Measurements from ENCODE around the gene SLC7A9.

SLC7A9 gene

DNA sequence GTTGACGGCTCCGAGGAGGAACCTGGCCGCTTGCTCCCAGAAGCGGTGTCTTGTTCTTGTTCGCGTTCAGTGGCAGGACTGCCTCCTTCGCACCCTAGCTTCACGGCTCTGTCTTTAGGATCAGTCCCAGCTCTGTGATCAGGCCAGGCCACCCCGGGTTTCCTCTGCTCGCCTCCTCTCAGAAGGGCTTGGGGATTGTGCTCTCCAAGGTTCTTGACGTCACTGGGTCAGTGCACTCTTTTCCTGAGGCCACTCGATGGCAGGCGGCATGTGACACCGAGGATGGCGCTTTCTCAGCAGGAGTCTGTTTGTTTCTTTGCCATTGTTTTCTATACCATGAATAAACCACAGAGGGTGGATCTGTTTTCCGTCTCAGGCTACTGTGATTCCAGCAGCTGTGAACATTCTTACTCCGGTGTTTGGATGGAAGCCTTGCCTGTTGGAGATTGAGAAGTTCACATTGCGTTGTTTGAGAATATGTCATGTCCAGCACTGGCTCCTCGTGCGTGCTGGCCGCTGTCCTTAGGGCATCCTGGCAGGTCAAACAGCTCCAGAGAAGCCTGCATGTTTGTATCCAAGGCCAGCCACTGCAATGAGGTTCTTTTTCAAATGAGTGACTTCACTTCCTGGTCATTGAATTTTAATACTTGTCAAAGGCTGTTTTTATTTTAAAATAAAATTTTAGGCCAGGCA lies 44.5 kb downstream of the SLC7A9 start:
- no peak for DNase-seq (ENCODE audit: low read depth)

DNA sequence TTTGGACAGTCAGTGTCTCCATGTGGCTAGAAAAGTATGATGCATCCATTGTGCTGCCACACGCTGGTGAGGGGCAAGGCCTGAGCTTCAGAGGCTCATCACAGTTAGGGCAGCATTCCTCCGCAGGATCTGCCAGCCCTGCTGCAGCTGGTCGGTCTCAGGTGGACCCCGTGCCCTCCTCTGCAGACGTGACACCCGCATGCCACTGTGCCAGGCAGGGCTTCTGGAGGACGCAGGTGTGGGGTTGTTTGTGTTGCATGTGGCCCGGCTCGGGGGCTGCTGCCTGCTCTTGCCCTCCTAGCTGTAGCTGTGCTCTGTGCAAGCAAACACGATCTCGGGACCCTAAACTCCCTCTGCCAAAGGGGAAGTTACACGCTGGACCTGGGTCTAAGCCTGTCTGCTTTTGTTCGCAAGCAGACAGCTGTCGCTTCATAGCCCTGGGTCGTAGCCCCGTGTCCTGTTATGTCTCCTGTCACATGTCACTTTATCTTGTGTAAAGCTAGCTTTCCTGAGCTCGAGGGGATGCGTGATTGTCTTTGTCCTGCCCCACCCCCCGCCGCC lies 45.3 kb downstream of the SLC7A9 start:
- DNase-seq (ENCODE audit: low read depth), result no peak

DNA sequence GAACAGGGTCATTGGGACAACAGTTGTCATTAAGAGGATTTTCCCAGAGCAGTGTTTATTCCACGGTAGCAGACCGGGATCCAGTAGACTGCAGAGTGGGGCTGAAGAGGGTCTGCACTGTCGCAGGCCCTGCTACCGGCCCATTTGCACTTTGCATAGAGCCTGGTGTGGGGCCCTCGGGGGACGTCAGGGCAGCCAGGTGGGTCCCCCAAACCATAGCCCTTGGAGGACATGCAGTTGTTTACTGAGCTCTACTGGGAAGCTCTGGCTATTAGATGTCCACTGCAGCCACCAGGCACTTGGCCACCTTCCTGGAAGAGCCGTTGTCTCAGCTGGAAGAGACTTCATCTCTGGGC lies 45.8 kb downstream of the SLC7A9 start:
- DNase-seq (ENCODE audit: low read depth), result no peak

DNA sequence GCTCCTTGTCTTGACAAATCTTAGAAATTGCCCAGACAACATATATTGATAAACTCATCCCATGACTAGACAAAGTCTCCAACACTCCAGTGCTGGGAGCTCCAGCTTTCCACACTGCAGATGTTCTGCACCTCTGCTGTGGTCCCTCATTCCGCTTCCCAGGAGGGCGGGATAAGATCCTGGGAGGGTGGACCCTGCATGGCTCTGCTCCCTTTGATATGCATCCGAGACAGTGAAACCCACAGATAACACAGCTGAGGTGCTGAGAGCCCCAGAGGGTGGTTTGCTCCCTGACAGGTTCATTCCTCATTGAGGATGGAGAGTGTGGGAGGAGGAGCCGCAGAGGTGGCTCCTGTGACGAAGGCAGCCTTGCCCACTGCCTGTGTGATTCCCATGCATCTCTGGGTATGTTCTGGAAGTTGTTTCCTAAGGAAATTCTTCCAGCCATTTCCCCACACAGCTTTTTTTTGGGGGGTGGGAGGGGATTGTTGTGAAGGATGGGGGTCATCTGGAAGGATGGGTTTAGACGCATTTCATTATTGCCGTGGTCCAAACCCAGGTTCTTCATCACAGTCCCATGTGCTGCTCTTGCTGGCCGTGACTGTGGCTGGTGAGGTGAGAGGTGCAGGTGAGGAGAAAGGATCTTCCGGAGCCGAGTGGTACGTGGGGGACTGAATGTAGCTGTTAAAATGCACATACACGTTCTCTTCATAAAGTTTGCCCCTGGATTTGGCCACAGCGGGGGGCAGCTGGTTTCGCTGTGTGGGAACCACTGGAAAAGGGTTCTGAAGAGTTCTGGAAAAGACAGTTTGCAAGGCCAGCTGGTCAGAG lies 46.4 kb downstream of the SLC7A9 start:
- no peak for DNase-seq (ENCODE audit: low read depth)

DNA sequence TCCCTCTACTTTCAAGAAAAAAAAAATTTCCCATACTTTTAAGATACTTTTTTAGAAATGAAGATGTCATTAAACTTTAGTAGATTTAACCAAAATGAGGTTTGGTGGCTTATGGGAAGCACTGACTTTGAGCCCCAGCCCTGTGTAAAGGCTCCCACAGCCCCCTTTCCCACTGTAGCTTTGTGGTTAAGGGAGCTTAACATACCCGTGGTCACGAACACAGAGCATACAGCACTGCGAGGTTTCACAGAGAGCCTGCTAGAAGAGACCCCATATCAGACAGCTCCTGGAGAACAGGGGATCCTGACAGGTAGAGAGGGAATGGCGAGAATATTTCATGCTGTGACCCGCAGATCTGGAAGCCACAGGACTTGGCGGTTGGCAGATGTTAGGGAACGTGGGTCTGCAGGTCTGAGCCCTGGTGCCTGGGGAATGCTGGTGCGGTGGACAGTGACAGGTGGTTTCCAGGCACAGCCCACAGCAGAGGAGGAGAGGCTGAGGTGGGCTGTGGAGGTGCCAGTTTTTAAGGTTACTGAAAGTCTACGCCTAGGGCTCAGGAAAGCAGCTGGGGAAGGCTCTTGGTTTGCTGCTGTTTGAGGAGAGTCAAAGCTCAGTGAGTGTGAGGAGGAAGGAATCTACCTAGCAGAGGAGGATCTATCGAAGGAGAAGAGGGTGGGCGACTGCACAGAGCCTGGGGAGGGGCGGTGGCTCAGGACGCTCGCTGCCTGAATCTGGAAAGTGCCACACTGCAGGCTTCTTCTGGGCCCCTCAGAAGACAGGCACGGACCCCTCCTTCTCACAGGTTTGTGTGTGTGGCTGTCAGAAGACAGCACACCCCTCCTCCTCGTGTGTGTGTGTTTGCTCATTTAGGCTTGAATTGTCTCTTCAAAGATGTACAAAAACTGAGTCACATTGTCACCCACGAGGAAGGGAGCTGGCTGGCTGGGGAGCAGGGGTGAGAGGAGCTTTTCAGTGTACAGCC lies 49.9 kb downstream of the SLC7A9 start:
- DNase-seq (ENCODE audit: low read depth), result no peak

DNA sequence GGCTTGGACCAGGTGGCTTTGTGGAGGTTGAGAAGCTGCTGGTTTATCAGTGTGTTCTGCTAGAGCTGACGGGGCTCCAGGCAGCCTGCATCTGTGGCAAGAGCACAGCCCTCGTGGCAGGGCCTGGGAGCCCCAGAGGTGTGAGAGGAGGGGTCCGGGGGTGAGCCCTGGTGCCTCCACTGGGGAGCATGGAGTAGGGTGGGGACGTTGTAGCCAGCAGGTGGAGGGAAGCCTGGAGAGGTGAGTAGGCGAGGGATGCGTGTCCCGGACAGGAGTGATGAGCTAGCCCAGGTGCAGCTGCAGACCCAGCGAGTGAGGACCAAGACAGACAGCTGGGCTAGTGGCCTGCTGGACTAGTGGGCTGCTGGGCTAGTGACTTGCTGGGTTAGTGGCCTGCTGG lies 51.0 kb downstream of the SLC7A9 start:
- DNase-seq (ENCODE audit: low read depth), result no peak

DNA sequence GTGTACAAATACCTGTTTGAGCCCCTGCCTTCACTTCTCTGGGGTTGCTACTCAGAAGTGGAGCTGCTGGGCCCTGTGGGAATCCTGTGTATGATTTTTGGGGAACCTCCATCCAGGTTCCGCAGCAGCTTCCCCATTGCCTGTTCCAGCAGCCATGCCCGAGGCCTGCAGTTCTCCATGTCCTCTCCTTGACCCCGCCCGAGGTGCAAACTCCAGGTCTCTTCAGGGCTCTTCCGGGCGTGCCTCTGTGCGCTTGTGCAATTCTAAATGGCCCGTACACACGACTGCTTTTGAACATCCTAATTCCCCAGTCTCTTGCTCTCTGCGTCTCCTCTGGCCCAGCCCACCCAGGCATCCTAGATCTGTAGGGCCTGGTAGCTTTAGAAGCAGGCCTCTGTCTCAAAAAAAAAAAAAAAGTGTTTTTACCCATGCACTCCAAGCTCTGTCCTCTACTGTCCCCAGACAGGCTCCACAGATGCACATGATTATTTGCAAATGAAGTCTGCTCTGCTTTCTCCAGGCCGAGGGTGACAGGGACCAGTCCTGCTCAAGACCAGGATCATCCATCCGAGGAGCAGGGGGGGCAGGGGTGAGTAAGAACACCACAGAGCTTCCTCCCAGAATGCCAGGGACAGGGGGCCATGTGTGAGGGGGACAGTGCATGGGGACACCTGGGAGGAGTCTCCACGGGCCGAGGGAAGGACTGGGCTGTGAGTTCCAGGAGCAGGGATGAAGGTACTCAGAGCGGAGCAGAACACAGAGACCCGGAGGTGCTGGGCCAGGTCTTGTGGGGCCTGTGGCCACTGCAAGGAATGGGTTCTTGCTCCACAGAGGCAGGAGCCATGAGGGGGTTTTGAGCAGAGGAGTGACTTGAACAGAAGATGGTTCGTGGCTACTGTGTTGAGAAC lies 51.7 kb downstream of the SLC7A9 start:
- DNase-seq (ENCODE audit: low read depth), result no peak

DNA sequence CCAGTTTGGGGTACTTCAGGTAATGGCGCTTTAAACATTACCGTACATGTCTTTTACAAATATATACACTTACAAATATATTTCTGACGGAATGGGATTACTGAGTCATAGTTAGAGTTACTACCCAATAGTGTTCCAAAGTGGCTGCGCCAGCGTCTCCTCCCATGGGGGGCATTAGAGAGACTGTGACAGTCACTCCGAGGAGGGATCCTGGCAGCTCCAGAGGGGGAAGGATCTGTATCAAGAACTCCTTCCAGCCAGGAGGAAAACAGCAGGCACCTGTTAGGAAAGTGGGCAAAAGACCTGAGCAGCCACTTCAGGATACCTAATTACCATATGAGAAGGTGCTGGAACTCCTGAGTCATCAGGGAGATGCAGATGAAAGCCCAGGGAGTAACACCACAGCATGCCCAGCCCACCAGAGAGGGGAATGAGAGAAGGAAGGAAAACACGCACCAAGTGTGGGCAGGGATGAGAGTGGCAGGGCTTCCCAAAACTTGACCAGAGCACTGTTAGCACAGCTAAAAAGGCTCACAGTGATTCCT lies 52.9 kb downstream of the SLC7A9 start:
- DNase-seq (ENCODE audit: low read depth), result no peak

DNA sequence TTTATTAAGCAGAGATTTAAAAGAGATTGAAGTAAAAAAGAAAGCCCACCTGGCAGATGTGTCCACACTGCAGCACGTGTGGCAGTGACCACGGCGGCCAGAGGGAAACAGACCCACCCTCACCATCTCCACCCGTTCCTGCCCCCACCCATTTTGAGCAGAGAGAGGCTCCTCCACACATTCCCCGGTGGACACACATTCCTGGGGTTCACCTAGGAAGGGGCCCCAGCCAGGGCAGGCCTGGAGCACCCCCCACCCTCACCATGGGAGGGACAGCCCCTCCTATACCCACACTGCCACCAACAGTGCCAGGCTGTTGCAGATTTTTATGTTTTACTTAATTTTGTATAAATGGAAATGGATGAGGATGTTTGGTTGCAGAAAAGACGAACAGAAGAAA lies 54.9 kb downstream of the SLC7A9 start:
- no peak for DNase-seq (ENCODE audit: low read depth)

DNA sequence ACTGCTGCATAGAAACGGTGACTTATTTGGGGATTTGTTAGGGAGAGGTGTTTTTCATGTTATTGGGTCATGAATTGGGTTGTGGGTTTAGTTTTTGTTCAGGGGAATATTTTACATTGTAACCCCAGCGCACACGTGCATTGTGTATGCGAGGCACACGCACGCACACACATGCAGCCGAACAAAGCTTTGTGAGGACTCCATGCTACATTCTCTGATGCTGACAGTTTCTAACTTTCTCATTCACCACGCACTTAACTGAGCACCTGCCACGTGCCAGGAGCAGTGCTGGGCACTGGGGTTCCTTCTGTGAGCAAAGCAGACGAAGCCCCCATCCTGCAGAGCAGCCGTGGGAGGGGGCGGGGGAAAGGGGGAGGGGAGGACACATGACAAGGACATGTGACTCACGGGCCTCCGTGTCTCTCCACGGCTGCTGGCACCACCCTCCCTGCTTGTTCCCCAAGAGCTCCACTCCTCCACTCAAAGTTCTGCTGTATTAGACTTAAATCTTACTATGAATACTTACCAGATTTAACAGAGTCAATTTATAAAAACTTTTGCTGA lies 55.6 kb downstream of the SLC7A9 start:
- DNase-seq (ENCODE audit: low read depth), result no peak

DNA sequence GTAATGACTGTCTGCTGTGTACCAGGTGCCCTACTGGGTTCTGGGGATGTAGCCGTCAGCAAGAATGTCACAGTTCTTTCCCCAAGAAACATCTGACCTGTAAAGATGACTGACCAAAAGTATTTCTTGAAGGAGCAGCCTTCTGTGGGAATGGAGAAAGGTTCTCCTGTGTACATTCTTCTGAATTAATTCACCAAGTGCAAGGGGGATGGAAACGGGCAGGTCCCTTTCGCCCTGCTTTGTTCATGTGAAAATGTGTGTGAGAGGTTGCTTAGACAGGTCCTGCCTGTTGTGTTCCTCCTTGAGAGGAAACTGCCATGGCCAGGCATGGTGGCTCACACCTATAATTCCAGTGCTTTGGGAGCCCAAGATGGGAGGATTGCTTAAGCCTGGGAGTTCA lies 57.0 kb downstream of the SLC7A9 start:
- no peak for DNase-seq (ENCODE audit: low read depth)

DNA sequence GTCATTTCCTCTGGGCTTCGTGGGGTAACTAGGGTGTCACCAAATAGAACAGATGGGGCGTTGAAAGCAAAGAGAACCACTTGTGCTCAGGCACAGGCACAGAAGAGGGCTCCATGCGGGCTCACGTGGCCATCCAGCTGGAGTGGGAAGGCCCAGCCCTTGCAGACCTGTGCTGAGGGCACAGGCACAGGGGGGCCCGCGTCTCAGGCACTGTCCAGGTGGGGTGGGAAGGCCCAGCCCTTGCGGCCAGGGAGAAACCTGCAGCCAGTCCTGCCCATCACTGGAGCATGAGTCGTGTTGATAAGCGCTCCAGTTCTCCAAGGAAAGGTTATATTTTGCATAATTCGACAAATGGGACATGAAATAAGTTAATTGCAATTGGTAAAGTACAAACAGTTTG lies 57.5 kb downstream of the SLC7A9 start:
- no peak for DNase-seq (ENCODE audit: low read depth)

DNA sequence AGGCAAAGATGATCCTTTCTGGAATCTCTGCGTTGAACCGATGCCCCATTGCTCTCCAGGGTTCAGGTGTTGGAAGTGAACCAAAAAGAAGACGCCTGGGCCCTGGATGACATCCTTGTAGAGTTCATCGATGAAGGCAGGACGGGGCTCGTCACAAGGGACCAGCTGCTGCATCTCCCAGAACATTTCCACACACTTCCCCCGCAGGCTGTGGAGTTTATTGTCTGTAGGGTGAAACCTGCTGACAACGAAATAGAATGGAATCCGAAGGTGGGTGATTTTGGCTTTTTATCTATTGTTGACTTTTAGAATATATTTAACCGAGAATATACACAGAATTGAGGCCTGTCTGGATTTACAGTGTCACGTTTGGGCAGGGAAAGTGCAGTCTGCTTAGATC lies 58.4 kb downstream of the SLC7A9 start:
- no peak for DNase-seq (ENCODE audit: low read depth)

DNA sequence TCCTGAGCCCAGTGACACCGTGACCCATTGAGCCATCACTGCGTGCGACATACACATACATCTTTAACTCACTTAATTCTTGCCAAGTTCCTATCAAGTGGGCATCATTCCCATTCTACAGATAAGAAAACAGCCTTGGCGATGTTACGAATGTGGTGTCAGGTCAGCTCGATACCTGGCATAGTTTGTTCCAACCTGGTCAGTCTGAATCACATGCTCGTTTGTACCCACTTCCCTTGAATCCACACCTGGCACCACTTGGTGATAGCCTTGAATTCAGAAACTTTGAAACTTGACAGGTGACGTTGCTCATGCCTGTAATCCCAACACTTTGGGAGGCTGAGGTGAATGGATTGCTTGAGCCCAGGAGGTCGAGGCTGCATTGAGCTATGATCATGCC lies 59.1 kb downstream of the SLC7A9 start:
- DNase-seq (ENCODE audit: low read depth), result no peak

DNA sequence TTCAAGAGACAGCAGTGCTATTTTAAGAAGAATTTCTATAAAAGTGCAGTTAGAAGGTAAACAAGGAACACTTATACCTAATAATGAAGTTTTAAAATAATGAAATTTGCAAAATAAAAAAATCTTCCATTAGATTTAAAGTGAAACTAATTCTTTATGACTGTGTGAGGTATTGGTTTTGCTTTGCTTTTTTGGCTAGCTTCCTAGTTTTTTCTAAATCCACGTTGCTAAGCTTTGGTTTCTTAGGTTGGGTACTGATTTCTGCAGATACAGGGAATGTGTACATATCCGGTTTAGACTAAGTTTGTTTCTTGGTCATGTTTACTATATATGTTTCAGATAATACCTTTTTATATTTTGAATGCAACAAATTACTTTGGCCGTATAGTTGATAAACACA lies 59.8 kb downstream of the SLC7A9 start:
- DNase-seq (ENCODE audit: low read depth), result no peak

DNA sequence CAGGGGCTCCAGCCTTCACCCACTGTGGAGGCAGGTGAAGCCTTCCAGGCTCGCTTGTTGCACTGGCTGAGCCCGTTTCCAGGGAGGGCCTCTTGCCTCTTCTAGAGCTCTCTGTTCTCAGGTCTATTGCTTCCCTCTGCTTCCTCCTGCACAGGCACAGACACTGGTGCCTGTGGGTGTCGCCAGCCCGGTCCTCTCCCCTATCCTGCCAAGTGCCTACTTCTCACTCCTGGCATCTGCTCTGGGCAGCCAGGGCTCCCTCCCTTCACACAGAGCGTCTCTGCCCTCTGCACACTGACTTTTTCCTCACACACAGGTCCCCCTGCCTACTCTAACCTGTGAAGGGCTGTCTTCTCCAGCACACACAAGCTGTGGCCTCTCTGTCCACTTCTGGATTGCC lies 60.3 kb downstream of the SLC7A9 start:
- DNase-seq (ENCODE audit: low read depth), result no peak

DNA sequence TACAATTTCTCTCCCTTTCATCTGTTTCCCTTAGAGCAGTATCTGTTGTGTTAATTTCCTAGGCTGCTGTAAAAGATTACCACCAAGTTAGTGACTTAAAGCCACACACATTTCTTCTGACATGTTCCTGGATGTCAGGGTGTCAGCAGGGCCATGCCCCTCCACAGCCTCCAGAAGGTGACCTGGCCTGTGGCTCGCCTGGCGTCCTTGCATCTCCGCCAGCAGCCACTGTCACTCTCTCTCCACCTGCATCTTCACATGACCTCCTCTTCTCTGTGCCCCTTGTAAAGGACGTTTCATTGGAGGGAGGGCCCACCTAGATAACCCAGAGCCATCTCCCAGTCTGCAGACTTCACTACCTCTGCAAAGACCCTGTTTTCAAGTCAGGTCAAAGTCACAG lies 61.3 kb downstream of the SLC7A9 start:
- no peak for DNase-seq (ENCODE audit: low read depth)

DNA sequence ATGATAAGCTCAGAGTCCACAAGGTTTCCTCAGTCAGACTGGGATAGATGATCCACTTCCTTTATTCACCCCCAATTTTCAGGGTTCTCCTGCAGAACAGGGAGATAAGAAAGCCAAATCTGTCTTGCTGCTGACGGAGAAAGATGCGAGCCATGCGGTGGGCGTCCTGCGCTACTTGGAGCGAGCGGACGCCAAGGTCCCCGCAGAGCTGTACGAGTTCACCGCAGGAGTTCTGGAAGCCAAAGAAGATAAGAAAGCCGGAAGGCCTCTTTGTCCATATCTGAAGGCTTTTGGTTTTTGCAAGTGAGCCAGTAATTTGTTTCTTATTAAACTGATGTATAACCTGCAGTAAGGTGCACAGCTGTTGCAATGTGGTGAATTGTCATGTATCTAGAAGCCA lies 66.7 kb downstream of the SLC7A9 start:
- no peak for DNase-seq (ENCODE audit: low read depth)

DNA sequence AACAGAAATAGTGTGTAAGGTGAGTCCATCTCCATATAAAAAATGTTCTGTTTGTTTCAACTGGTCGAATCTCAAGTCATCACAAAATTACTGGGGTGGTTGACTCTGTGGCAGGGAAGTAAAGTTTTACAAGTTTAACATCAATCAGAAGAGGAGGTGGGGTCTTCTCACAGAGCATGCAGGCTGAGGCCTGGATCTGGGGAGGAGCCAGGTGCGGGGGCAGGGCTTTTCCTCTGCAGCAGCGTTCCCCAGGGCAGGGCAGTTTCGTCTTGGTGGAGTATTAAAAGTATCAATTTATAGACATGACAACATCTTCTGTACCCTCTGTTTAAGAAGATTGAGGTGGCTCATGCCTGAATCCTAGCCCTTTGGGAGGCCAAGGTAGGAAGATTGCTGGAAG lies 68.8 kb downstream of the SLC7A9 start:
- DNase-seq (ENCODE audit: low read depth), result no peak

DNA sequence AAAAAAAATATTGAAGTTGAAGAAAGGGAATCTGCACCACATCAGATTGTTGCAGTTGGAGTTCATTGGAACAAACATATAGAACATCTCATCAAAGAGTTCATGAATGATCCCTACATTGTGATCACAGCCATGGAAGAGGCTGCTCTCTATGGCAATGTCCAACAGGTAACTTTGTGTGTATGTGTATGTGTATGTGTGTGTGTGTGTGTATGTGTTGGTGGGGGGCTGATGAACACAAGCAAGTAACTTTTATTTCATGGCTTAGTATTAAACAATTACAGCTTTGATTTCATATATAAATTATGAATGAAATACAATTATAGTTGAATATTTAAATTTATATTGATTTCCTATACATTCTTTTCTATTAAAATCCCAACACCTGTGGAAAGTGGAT lies 69.4 kb downstream of the SLC7A9 start:
- DNase-seq (ENCODE audit: low read depth), result no peak

DNA sequence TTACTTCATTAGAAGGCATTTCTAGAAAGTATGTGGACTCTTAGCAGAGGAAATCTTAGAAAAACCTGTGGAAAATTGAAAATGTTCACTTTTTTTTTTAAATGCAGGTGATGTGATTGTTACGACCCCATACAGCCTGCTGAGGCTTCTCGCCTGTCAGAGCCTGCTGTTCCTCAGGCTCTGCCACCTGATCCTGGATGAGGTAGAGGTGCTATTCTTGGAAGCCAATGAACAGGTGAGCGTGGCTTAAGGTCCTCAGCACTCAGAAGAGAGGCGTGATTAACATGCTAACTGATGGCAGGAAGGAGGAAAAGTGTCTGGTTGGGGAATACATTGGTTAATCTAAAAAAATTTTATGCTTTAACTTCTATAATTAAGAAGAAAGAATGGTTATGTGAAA lies 71.4 kb downstream of the SLC7A9 start:
- DNase-seq (ENCODE audit: low read depth), result no peak

Data from stimulated activated CD8-positive, alpha-beta memory T cell treated with anti-CD3 and anti-CD28 coated beads, Interleukin-15, amount 100 ng/mL, for 1 hour (primary cell).